AG04449 (cell line): ENCODE results near the gene LRRC43.

Experiments
- CTCF ChIA-PET: fragments of 350-600 bp; formaldehyde crosslinking; extraction: SDS; loops from one replicate; lab custom pipeline; 2021; ENCODE audit warnings: antibody characterized with exemption; lab: Yijun Ruan, JAX
- POLR2A ChIA-PET: fragments of 400-600, 350-600 bp; formaldehyde crosslinking; extraction: SDS; loops from one replicate; lab custom pipeline; 2020; ENCODE audit warnings: antibody characterized with exemption, inconsistent platforms; lab: Yijun Ruan, JAX
- DNase-seq: peaks from one replicate; pipeline ENCODE4 v3.0.0-alpha.2; 2010; ENCODE audit warnings: low read depth, low spot score
- H3K4me3 ChIP-seq: 2 replicates; pipeline ENCODE4 v1.5.1; 2011; ENCODE audit warnings: low read depth, mild to moderate bottlenecking, control low read depth, low read length
- CTCF ChIP-seq: IDR thresholded peaks from one replicate; pipeline ENCODE4 v1.5.1; 2011; ENCODE audit warnings: mild to moderate bottlenecking, moderate library complexity, low read length, control low read depth, inconsistent platforms; ENCODE audit not compliant: insufficient read depth; ENCODE audit errors: missing control alignments

LRRC43 gene

GRCh38 chr12:122228092-122228491, 45.2 kb downstream of the LRRC43 start:
- CTCF ChIA-PET = no interaction called here
- POLR2A ChIA-PET = no interaction called here
- no peak for DNase-seq
- no peak for TF ChIP-seq CTCF
- no peak overlapping the region for H3K4me3 ChIP-seq

- TF ChIP-seq CTCF = no peak
- POLR2A ChIA-PET = no interaction called here
- CTCF ChIA-PET = no interaction called here
- H3K4me3 ChIP-seq = no peak overlapping the region
- no peak for DNase-seq
Observed at GRCh38 chr12:122230798-122231197, 47.9 kb downstream of the LRRC43 start.

GRCh38 chr12:122232691-122233090, 49.8 kb downstream of the LRRC43 start:
- POLR2A ChIA-PET = no interaction called here
- no peak for TF ChIP-seq CTCF
- no peak for DNase-seq
- CTCF ChIA-PET = interaction anchor here (1.1 kb wide), 1 partner anchor 13 kb away, joined by 3 read pairs; no protein-coding TSS in a partner anchor
- H3K4me3 ChIP-seq = no peak overlapping the region

GRCh38 chr12:122235741-122236140, 52.8 kb downstream of the LRRC43 start:
- no peak for DNase-seq
- no peak for TF ChIP-seq CTCF
- ChIA-PET POLR2A (no interaction called here), CTCF (no interaction called here)
- no peak overlapping the region for H3K4me3 ChIP-seq

- no peak for DNase-seq
- POLR2A ChIA-PET = no interaction called here
- CTCF ChIA-PET = no interaction called here
- no peak overlapping the region for H3K4me3 ChIP-seq
- no peak for TF ChIP-seq CTCF
Observed at GRCh38 chr12:122238861-122239260, 55.9 kb downstream of the LRRC43 start.

GRCh38 chr12:122243965-122244364, 61.0 kb downstream of the LRRC43 start:
- H3K4me3 ChIP-seq = no peak overlapping the region
- POLR2A ChIA-PET = interaction anchor here (0.8 kb wide), 1 partner anchor 18 kb away, joined by 3 read pairs; the partner anchor contains the start of gene DIABLO
- CTCF ChIA-PET = interaction anchor here (0.8 kb wide), 2 partner anchors 31 to 113 kb away, joined by 3 read pairs; no protein-coding TSS in a partner anchor
- no peak for DNase-seq
- no peak for TF ChIP-seq CTCF
